CD4-positive, alpha-beta T cell treated with Interleukin-4 for 1 hour (primary cell): ENCODE data around the gene CXCL12.

Experiments used
- DNase-seq, 2 donors: peaks; one replicate each; pipeline ENCODE4 v3.0.0-alpha.2; 2020 to 2022

CXCL12 gene

DNA sequence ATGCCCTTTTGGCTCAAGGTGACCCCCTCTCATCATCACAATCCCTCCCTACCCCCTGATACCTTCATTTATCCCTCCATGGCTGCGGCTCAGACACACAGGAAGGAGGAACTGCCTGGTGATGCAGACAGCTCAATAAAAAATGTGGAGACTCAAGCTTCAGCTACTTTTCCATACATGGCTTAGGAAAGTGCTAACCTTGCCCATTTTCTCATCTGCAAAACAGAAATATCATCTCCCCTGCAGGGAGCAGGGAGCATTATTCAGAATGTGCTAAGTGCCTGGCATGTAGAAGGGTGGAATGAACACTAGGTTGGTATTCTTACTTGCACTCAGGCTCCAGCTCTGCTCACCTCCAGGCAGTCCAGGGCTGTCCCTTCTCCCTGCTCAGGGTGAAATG lies 23.8 kb downstream of the CXCL12 start:
- no peak for DNase-seq

DNA sequence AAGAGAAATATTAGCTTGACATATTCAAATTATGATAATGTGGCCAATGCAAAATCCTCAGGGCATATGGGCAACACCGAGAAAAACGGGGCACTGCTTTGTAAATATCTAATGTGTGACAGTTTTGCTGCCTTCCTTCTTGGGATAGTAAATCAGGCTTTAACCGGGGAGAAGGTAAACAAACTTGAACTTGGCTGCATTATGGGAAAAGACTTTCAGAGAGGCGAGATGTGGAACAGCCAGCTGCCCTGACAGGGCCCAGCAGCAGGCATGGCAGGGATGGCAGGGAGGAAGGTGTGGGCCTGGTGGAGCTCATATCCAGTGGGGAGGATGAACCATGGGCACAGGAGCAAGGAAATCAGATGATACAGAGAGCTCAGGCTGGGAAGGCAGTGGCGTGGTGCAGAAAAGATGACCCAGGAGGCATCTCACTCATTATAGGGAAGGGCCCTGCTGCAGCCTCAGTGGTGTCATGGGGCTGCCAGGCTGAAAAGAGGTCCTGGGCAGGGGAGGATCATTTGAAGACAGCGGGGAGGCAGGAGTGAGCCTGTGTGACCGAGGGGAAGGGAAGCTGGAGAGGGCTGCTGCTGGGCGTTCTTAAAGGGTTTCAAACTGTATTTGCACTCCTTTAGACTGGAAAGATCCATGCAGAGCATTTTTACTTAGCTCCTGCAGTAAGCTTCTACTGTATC lies 26.7 kb downstream of the CXCL12 start:
- DNase-seq = no peak

DNA sequence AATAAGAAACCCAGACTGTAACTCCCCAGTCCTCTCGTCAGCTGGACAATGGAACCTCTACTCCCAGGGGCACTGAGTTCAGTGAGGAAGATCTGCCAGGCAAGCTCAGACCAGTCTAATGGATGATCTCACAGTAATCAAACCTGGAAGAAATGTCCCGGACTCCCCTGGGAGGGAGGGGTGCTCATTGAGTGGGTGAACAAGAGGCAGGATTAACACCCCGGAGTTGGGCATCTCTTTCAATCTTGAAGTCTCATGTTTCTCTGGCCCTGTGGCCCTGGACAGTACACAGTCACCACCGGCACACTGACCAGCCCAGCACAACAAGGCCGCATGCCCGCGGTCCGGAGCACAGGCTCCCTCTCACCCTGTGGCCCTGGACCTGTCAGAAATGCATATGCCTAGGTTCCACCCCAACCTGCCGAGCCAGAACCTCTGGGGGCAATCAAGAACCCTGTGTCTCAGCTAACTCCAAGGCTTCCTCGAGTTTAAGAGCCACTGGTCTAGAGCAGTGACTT lies 27.8 kb downstream of the CXCL12 start:
- no peak for DNase-seq

DNA sequence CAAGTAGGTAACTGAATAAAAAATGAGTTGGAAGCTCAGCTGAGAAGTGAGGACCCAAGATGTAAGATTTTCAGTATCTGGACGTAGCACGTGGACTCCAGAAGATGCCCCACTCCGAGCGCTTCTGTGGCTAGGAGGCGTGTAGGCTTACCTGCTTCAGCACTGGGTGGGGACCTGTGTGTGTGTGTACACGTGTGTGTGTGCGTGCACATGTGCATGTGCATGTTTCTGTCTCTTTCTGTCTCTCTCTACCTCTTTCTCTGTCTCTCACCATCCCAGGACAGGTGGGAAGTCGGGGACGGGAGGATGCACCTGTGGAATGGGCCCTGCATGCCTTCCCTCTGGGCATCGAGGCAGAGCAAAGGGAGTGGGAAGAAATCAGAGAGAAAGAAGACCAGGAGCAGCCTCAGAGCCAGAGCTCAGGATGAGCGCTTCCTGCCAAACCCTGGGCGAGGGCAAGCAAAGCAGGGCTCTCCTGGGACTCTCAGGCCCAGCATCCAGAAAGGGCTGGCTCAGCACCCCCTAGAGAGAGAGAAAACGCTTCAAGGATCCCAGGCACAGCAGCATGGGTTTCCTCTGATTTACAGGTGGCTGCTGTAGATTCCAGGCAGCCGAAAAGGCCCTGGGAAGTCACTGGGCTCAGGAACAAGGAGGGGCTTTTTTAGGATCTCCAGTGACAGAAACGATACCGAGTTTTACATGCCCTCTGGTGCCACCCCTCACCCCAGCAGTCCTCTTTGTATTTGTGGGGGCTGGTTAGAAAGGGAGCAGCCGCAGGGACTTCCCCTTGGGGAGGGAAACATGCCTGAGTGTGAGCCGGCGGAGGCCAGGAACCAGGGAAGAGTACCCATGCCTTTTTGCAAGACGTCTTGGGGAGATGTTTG lies 28.5 kb downstream of the CXCL12 start:
- DNase-seq = no peak

DNA sequence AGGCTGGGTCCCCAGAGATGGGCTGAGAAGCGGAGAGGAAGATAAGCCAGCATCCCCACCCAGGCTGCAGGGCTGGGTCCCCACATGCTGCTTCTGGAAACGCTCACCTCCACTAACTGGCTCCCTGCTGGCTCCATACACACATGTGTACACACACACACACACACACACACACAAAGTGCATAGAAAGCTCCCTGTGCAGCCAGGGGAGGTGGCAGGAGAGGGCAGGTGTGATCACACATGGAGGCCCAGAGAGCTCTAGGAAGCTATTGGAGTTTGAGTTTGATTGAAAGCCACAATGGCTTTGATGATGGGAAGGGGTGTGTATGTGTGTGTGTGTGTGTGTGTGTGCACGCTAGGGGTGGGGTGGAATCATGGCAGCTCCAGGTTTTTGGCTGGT lies 29.3 kb downstream of the CXCL12 start:
- DNase-seq = no peak

DNA sequence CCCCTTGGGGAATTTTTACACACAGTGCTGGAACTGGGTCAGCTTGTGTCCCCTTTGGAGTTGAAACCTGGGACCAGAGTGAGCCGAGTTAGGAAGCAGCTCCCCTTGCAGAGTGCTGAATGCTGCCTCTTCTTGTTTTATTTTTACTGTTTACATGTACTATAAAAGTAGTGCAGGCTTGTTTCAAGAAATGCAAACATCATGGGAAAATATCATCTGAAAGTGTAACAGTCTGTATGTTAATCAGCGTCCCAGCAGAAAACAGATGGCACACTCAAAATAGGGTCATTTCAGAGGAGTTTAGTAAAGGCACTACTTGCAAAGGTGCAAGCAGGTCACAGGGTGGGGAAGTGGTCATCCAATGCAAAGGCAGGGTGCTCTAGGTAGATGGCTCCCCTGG lies 30.1 kb downstream of the CXCL12 start:
- DNase-seq = no peak

DNA sequence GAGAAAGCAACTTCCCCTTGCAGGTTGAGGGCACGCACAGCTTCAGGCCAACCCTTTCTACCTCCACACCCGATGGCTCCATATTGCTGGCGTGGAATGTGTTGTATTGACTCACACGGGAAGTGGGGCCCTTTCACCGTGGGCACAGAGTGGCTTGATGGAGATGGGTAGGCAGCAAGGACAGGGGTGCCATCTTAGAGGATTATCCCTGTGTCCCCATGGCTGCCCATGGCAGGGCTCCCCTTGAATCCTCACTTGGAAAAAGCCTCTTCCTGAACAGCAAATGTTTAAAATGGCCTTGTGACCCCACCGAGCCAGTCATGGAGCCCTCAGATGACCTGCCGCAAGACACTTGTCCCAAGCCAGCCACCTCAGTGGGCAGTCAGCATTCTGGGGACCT lies 31.2 kb downstream of the CXCL12 start:
- DNase-seq = no peak

DNA sequence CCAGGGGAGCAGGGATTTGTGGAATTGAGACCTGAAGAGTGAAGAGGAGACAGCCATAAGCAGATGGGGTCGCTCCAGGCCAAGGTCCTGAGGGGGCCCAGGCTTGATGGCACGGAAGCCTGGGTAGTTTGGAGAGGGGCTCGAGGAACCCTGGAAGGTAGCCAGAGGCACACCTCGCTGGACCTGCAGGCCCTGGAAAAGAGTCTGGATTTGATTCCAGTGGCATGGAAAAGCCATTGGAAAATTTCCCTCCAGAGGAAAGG lies 31.8 kb downstream of the CXCL12 start:
- no peak for DNase-seq

DNA sequence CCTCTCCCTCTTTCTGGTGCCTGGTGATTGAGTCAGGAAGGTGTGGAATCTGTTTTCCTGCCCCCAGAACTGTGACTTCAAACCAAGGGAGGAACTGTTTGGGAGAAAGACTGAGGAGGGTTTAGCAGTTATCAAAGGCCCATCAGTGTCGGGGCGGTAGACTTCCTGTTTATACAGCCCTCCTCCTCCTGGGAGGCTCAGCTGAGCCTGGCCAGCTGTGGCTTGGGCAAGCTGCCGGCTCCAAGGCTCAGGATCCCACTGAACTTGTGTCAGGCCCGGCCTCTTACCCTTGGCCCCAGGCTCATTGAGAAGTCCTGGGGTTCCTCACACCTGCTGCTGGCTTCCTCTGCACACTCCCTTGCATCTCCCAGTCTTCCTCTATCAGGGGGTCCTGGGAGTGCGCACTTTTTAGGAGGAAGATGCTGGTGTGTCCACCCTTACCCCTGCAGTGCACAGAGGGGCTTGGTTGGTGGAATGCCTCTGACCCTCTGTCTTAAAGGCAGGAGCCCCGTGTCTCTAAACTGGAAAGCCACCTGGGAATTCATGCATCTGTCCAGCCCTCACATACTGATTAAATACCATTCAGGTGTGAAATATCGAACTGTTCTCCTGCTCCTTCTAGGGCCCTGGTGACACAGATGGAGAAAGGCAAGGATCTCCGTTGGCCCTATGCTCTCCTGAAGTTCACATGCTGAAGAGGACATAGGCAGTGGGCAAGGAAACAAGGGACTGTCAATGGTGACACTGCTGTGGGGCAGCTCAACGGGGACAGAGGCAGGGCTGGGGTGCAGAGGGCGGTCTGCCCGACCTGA lies 32.4 kb downstream of the CXCL12 start:
- no peak for DNase-seq

DNA sequence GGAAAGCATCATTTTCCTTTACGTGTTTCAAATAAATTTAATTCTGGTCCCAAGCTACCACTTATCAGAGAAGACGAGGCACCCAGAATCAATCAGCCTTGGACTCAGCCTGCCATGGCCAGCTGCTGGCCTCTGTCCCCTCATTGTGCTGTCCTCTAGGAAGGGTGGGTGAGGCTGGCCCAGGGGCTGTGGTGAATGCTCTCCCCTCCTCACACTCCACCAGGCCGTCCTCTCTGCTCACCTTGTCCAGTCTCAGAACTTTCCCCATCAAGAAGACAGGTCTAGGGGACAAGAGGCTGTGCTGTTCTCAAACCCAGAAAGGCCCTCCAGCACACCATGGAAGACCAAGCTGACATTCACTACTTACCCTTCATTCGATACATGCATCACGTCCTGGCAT lies 36.4 kb downstream of the CXCL12 start:
- DNase-seq = no peak

DNA sequence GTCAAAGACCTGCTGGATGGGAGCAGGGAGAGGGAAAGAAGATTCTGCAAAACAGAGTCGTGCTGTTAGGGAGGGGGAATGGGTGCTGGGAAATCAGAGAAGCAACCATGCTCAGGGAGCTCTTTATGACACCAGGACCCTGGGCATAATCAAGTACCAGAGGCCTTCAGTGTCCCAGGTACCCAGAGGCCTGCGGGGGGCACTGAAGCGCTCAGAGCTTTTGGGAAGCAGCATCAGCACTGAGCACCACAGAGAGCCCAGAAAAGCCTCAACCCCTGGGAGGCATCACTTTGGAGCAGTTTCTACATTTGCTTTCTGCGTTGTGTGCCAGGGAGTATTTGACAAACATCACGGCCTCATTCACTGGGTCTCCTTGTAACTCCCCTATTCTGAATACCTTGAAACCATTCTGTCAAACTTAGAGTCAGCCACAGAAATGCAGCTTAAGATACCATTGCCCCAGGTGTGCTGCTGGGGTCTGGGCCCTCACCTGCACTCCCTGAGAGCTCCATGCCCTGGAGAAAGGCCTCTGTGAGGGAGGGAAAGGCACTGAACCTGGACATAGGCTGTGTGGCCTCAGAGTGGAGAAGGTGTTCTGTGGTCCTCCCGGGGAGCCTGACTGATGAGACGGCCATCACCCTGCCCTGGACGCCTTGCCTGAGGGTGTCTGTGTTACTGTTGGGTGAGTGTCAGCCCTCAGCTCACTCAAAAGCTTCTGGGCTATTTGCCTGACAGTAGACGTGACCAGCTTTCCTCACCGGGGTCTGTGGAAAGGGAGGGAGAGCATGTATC lies 37.1 kb downstream of the CXCL12 start:
- no peak for DNase-seq

DNA sequence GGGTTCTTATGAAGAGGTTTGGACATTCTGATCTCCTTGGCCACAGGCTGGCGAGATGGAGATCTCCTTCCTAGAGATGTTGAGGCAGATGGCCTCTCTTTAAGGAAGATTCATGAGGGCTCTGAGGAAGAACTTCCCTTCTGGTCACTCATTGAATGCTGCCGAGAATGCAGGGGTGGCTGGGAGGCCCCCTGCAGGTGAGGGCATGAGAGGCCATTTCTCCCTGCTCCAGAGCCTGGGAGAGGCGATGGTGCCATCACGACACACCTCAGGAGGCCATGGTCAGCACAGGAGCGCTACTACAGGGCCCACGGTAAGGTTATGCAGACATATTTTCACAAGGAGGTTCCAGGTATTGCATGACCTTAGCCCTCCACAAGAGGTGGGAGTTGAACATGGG lies 40.2 kb downstream of the CXCL12 start:
- no peak for DNase-seq

DNA sequence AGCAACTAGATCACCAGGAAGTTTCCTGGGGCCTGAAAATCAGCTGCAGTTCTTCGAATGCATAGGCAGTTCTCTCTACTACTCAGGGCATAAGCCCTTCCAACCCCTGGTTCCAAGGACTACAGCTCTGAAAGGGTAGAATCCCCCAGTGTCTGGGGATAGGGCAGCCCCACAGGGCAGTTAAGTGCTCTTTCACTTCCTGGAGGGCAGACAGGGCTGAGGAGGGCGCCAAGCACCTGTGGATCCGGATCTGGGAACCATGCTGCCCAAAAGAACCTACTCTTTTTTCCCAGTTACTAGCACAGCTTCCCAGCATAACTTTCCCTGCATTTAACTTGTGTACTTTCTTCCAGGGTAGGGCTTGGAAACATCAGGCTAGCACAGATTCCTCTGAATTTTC lies 41.1 kb downstream of the CXCL12 start:
- DNase-seq = no peak

DNA sequence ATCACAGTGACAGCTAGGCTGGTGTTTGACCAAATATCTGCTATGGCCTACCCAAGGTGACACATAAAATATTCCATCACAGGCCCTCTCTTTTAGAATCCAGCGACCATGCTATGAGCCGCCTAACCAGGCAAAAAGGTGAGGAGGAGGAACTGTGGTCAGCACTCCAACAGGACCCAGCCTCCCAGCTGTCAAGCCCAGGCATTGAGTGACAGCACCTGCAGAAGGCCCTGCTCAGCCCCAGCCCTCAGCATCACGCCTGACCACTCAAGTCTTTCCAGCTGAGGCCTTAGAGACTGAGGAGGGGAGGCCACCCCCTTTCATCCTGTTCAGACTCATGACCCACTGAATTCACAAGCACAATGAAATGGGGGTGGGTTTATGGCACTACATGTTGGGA lies 43.0 kb downstream of the CXCL12 start:
- no peak for DNase-seq

DNA sequence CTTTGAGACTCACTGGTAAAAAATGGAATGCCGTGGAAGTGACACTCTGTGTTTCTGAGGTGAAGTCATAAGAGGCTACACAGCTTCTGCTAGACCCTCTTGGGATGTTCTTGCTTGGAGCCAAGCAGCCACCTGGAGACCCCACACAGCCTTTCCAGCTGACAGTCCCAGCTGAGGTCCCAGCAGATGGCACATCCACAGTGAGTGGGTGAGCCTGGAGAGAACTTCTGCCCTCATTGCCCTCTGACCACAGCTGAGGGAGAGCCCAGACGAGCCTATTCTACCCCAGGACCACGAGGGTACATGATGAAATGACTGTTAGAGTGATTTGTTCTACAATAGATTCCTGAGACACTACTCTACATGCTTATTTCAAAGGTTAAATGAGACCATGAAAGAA lies 44.3 kb downstream of the CXCL12 start:
- DNase-seq = no peak

DNA sequence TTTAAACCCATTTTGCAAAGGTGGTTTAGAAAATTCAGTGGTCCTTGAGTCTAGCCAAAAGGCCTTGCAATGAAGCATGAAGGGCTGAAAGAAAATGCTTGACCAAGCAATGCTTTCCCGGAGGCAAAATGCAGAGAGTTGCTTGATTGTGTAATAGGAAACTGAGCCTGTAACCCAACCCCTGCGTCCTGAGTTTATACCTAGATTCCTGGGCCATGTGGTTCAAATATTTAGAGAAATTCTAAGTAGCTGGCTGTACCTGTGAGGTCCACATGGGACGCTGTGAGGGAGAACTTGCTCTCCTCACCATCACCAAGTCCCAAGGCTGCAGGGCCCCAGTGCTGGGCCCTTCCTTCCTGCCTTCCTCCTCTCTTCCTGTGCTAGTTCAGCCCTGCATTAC lies 45.7 kb downstream of the CXCL12 start:
- no peak for DNase-seq

DNA sequence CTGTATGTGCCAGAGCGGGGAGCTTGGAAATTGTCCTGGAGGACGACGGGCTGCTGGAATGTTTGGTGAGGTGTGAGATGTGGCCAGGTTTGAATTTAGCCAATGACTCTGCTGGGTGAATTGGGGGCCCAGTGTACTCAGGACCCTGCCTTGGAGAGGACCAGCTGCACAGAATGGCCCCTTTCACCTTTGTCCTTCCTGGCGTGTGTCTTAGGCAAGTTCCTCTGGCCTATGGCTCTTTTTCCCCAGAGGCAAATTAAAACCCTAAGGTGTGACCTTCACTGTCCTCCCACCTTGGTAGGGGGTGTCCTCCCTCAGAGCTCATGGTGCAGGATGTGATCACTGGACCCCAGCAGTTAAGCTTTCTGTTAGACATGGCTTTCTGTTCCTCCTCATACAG lies 47.8 kb downstream of the CXCL12 start:
- DNase-seq = no peak

DNA sequence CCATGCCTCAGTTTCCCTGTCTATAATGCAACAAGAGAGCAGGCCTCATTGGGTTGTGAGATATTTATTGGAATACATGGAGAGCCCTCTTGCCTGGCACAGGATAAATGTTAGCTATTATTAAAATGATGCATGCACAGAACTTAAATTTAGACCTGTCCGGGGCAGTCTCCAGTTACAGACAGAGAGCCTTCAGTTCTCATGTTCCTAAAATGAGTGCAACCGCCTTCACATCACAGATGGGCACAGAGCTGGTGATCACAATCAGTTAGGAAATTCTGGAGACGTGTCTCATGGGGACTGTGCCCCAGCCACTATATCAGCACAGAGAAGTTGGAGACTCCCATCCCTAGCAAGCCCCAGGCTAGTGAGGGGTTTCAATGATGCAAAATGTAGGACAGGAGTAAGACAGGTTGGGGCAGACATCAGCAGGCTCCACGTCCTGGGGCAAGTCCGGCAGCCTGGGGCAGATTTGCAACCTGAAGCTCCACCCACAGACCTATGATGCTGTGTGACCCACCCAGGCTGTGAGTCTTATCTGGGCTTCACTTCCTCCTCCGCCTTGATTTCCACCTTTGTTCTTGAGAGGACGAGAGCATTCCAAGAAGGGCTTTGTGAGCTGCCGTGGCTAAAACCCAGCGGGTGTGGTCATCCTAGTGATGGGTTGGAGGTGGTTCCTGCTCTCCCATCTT lies 49.4 kb downstream of the CXCL12 start:
- DNase-seq = no peak

DNA sequence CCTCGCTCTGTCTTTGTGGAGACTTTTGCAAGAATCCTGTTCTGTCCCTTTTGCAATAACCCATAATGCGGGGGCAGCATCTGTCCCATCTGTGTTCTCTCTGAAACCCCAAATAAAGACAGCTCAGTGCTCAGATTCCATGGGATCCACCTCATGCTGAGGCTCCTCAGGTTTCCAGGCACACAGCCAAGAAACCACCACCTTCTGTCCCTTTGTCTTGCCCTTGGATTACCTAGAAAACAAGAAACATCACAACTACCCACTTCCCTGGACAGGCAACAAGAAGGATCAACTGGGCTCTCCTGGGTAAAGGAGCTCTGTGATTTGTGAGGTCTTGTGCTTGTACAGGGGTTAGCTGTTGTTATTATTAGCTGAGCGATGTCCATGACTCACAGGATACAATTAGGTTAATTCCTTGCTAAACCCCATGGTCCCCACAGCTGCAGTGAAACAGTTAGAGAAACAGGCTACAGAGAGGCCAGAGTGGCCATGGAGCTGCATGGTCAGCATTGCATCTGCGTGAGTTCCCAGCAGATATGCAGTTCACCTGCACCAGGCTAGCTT lies 50.2 kb downstream of the CXCL12 start:
- no peak for DNase-seq

DNA sequence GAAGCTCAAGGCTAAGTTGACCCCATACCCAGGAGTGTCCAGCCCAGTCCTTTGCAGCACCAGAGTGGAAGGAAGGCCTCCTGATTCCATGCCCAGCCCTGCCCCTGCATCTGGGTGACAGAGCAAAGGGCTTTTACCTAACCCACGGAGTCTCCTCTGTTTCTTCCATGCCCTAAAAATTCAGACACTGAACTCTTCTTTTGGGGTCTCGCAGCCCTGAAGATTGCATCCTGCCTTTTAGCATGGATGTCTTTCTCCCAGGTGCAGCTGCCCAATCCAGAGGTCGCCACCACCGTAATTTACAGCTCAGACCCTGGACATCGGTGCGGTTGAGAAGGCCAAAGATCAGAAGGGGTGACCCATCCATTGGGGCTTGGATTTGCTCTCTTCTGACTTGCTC lies 50.8 kb downstream of the CXCL12 start:
- no peak for DNase-seq

DNA sequence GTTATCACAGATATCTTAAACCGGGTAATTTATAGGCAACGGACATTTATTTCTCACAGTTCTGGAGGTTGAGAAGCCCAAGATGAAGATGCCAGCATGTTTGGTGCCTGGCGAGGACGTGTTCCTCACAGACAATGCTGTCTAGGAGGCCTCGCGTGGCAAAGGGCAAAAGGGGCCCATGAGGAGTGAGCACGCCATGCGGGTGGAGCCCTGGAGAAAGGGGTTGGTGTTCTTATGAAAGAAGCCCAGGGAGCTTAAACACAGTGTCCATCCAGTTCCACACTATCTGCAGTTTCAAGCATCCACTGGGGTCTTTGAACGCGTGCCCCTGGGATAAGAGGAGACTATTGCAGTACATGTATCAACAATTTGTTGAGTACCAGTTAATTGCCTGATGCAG lies 51.4 kb downstream of the CXCL12 start:
- no peak for DNase-seq

DNA sequence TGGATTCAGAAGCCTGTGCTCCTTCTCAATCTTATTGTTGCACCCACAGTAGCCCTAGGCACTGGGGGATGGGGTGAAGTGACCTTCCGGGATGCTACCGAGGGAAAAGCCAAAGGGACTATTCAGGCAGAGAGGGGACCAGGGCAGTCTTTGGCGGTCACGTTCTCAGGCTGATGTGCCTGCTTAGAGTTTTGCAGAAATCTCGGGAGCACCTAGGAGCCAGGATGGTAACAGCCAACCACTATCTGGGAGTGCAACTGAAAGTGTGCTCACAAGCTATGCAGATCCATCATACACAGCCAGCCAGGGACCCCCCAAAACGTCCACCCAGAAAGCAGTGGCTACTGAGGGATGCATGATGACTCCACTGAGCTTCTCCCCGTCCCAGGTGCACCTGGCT lies 52.4 kb downstream of the CXCL12 start:
- DNase-seq = no peak
